BJ (cell line): ENCODE data around the gene CTNNBL1. TPM values are rescaled to one million over a fixed set of nuclear protein-coding genes. Genes with fewer than 3 reads are reported as not detected.
A peak's percentile ranks its signal among the peaks of the same experiment; 100 is the strongest.

Experiments
- CTCF ChIA-PET: fragments of 350-600 bp; formaldehyde crosslinking; extraction: SDS; loops from one replicate; lab custom pipeline; 2021; ENCODE audit warnings: antibody characterized with exemption, inconsistent platforms; lab: Yijun Ruan, JAX
- POLR2A ChIA-PET: fragments of 300-600 bp; sonication (Branson Sonifier 250); formaldehyde crosslinking; extraction: SDS; loops from one replicate; lab custom pipeline; 2021; ENCODE audit warnings: antibody characterized with exemption; lab: Charles Lee
- DNase-seq: peaks from one replicate; pipeline ENCODE4 v3.0.0-alpha.2; 2011; ENCODE audit warnings: low read depth
- H3K27me3 ChIP-seq: 2 replicates; pipeline ENCODE4 v1.6.0; 2011; ENCODE audit warnings: low read length; ENCODE audit not compliant: control insufficient read depth, insufficient read depth
- H3K36me3 ChIP-seq: 2 replicates; pipeline ENCODE4 v1.5.1; 2011; ENCODE audit warnings: low read length; ENCODE audit not compliant: control insufficient read depth, insufficient read depth
- H3K4me3 ChIP-seq: 2 replicates; pipeline ENCODE4 v1.5.1; 2011; ENCODE audit warnings: low read depth, mild to moderate bottlenecking, control low read depth, low read length
- polyA plus RNA-seq: library from polyadenylated mRNA; depleted of rRNA; stranded (reverse); fragments of >200 nt; gene quantifications from 2 replicates; pipeline ENCODE4 v1.2.3, GENCODE V29; 2011
- TF ChIP-seq, protein P1 (sequence below): IDR thresholded peaks from 2 replicates; pipeline ENCODE4 v1.5.1; 2011; ENCODE audit warnings: low read depth, mild to moderate bottlenecking, control low read depth, inconsistent platforms, low read length, moderate library complexity; ENCODE audit not compliant: insufficient read depth

CTNNBL1 gene
- polyA plus RNA-seq, 1 experiment = 38.4 TPM

DNA sequence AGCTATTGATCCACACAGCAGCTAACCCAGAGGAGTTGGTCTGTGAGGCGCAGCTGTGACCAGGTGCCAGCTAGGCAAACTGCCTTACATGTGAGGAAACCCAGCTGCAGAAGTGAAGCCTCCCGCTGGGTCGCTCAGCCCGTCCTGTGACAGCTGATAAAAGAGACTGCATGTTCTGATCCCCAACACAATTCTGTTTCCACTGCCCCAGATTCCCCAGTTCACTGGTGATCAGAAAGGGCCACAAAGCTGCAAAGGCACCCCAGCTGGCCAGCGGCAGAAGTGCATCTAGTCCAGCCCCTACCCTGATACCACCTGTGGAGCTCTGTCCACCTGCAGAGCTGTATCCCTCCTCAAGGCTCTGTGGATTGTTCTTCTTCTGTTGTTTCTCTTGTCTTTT, 64.5 kb downstream of the CTNNBL1 start:
- DNase-seq = no peak
- CTCF ChIA-PET = interaction anchor here (0.7 to 1.2 kb wide), 2 partner anchors 20 to 297 kb away, joined by 3 to 4 read pairs; no protein-coding TSS in a partner anchor
- POLR2A ChIA-PET = no interaction called here
- Histone ChIP-seq H3K36me3 (0 out of 2 replicates have a peak, but pooled peaks cover 6% of the 10 kb centered on the region), H3K27me3 (no peaks in the 10 kb centered on the region), H3K4me3 (no peak overlapping the region)
- TF ChIP-seq, protein P1, sequence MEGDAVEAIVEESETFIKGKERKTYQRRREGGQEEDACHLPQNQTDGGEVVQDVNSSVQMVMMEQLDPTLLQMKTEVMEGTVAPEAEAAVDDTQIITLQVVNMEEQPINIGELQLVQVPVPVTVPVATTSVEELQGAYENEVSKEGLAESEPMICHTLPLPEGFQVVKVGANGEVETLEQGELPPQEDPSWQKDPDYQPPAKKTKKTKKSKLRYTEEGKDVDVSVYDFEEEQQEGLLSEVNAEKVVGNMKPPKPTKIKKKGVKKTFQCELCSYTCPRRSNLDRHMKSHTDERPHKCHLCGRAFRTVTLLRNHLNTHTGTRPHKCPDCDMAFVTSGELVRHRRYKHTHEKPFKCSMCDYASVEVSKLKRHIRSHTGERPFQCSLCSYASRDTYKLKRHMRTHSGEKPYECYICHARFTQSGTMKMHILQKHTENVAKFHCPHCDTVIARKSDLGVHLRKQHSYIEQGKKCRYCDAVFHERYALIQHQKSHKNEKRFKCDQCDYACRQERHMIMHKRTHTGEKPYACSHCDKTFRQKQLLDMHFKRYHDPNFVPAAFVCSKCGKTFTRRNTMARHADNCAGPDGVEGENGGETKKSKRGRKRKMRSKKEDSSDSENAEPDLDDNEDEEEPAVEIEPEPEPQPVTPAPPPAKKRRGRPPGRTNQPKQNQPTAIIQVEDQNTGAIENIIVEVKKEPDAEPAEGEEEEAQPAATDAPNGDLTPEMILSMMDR = 0 out of 2 replicates have a peak, but pooled peaks have one; percentile 12

DNA sequence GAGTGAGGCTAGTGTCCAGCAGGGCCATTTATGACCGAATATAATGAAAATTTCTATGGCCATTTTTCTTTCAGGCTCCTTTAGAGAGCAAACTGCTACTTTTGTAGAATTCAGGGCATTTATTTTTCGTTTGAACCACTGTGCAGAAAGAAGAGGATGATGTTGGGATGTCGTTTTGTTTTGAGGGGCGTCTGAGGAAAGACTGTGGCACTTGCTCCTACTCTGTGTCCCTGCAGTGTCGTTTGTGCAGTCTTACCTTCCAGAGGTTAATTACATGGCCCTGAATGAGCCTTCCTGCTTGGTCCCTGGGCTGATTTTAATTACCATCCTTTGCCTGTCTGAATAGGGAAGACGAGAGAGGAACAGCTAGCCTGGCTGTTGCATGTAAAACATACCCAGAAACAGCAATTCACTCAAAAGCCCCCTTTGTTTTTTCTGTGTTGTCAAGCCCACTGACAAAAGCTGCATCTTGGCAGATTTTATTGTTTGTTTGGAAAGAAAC, 65.3 kb downstream of the CTNNBL1 start:
- CTCF ChIA-PET = interaction anchor here (1.2 kb wide), 1 partner anchor 19 kb away, joined by 4 read pairs; no protein-coding TSS in a partner anchor
- no peaks in the 10 kb centered on the region for H3K27me3 ChIP-seq
- no peak for DNase-seq
- TF ChIP-seq, protein P1 = no peak
- 0 out of 2 replicates have a peak, but pooled peaks cover 6% of the 10 kb centered on the region for H3K36me3 ChIP-seq
- H3K4me3 ChIP-seq = no peak overlapping the region
- POLR2A ChIA-PET = no interaction called here

DNA sequence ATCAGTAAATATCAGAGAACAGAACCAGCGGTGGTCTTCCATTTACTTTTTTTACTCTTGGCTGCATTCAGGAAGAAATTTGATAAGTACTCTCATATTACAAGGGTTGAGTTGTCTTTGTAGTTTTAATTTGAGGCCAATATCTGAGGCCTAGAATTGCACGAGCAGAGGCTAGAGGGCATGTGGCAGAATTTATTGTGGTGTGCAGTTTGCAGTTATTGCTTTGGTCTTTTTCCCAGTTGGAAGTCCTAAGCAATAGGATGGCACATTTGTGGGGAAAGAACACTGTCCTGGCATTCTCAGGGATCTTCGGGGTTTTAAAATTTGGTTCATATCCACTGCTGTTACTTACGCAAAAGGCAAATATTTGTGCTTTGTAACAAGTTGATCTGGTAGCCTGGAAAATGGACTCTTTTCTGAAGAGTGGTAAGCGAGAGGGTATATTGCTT, 66.0 kb downstream of the CTNNBL1 start:
- ChIA-PET POLR2A (no interaction called here), CTCF (no interaction called here)
- H3K36me3 ChIP-seq = 0 out of 2 replicates have a peak, but pooled peaks cover 6% of the 10 kb centered on the region
- DNase-seq = no peak
- H3K4me3 ChIP-seq = no peak overlapping the region
- no peaks in the 10 kb centered on the region for H3K27me3 ChIP-seq
- TF ChIP-seq, protein P1 = no peak

DNA sequence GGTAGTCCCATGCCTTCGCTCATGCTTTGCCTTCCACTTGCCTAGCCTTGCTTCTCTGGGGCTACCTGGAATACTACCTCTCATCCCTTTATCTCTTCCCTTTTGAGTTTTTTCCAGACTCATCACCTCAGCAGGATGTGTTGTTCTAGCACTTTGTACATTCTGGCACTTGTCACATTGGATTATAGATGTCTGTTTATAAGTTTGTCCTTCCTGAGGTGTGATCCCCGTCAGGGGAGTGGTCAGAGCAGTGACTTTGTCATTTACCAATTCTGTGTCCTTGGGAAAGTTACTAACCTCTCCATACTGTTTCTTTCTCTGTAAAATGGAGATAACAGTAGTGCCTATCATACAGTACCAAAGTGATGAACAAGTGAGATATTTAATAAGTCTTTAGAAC, 66.5 kb downstream of the CTNNBL1 start:
- Histone ChIP-seq H3K36me3 (0 out of 2 replicates have a peak, but pooled peaks cover 6% of the 10 kb centered on the region), H3K27me3 (no peaks in the 10 kb centered on the region), H3K4me3 (no peak overlapping the region)
- ChIA-PET CTCF (no interaction called here), POLR2A (no interaction called here)
- TF ChIP-seq, protein P1 = no peak
- DNase-seq = no peak

DNA sequence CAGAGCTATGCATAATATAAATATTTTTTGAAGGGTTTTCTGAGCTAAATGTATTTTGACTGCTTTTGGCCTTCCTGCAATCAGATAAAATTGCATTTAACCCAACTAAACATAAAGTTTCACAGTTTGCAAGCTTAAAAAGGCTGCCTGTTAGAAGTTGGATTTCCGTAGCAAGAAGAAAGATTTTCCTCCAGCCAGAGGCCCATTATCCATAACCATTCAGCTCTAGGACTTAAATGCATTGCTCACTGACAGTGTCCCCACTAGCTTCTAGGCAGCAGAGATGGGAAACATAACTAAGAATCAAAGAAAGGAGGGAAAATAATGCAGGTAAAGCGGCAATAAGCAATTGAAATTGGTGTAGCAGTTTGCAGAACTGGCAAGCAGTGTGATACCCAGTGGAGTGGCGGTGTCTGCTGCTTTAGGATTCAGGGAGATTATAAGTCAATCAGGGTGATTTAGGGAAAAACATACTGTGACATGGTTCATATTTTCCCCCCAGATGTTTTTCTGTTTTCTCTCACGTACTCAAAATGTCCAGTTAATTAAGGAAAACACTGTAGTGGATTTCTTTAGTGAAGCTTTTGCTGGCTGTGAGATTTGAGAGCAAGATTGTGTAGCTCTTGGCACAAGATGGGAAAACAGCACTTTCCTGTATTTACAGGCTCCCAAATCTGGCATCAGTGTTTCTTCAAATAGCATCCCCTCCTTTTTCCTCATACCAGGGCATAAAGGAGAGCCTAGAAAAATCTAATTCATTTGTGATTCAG, 69.1 kb downstream of the CTNNBL1 start:
- no peak overlapping the region for H3K4me3 ChIP-seq
- CTCF ChIA-PET = interaction anchor here (1.2 to 1.4 kb wide), 3 partner anchors 10 to 139 kb away, joined by 3 to 4 read pairs (median 3); no protein-coding TSS in a partner anchor
- H3K27me3 ChIP-seq = no peaks in the 10 kb centered on the region
- peaks cover 5% of the 10 kb centered on the region for H3K36me3 ChIP-seq
- TF ChIP-seq, protein P1 = no peak
- POLR2A ChIA-PET = interaction anchor here (0.6 kb wide), 1 partner anchor 18 kb away, joined by 3 read pairs; no protein-coding TSS in a partner anchor
- DNase-seq = no peak
